ENCODE measurements around the gene FGF11.

The FGF11 gene

GRCh38 chr17:7429722-7430121 is 9.6 kb upstream of the FGF11 start:
- DNase-seq (ENCODE audit: low read depth in 2 of 2): no peak

GRCh38 chr17:7431231-7431630 is 8.1 kb upstream of the FGF11 start:
- no peak for DNase-seq (ENCODE audit: low read depth in 2 of 2)

DNA sequence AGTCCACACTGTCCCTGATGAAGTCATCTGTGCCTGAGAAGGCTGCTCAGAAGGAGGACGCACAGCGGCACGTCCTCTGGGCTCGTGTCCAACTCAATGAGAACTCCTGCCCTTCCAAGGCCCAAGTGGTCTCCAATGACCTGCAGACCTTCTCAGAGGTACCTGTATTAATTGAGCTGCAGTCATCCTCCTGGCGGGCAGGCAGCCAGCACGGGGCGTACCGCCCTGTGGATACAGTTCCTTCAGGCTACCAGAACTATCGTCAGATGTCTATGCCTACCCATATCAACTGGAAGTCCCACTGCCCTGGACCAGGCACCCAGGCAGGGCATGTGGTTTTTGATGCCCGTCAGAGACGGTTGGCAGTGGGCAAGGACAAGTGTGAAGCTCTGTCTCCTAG is 7.0 kb upstream of the FGF11 start:
- no peak for DNase-seq (ENCODE audit: low read depth in 2 of 2)

DNA sequence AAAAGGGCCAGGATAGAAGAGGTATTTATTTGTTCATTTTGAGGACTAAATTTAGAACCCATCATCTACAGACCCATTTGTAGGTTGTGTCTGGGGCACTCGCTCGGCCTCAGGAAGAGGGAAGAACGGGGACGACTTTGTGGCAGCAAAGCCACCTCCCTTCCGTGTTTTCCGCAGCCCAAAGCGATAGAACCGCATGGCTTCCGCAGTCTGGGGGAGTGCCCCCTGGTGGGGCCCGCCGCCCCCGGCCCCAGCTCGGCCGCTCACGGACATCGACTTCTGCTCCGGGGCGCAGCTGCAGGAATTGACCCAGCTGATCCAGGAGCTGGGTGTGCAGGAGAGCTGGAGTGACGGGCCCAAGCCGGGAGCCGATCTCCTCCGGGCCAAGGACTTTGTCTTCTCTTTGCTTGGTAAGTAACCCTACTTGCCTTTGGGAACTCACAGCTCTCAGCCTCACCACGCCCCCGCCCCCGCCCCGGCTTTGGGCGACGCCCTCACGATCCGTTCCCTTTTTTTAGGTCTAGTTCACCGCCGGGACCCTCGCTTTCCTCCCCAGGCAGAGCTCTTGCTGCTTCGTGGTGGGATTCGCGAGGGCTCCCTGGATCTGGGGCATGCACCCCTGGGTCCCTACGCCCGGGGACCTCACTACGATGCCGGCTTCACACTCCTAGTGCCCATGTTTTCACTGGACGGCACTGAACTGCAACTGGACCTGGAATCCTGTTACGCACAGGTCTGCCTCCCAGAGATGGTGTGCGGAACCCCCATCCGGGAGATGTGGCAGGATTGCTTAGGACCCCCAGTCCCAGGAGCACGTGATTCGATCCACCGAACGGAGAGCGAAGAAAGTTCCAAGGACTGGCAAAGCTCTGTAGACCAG is 3.4 kb upstream of the FGF11 start:
- peak in 1 of 2 donors; percentile 34 for DNase-seq (ENCODE audit: low read depth in 2 of 2)

DNA sequence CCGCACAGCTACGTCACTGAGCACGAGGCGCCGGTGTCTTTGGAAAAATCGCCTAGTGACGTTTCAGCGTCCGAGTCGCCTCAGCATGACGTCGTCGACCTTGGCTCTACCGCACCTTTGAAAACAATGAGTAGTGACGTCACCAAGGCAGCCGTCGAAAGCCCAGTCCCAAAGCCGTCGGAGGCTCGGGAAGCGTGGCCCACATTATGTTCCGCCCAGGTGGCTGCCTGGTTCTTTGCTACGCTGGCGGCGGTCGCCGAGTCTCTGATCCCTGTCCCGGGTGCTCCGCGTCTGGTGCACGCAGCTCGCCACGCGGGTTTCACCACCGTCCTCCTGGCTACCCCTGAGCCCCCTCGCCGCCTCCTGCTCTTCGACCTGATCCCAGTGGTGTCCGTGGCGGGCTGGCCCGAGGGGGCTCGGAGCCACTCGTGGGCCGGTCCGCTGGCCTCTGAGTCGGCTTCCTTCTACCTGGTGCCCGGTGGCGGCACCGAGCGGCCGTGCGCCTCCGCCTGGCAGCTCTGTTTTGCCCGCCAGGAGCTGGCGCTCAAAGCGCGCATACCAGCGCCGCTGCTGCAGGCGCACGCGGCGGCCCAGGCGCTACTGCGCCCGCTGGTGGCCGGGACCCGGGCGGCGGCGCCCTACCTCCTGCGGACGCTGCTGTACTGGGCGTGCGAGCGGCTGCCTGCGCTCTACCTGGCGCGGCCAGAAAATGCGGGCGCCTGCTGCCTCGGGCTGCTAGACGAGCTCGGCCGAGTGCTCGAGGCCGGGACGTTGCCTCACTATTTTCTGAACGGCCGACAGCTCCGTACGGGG is 2.5 kb upstream of the FGF11 start:
- DNase-seq (ENCODE audit: low read depth in 2 of 2): peak; percentile 73 to 76

DNA sequence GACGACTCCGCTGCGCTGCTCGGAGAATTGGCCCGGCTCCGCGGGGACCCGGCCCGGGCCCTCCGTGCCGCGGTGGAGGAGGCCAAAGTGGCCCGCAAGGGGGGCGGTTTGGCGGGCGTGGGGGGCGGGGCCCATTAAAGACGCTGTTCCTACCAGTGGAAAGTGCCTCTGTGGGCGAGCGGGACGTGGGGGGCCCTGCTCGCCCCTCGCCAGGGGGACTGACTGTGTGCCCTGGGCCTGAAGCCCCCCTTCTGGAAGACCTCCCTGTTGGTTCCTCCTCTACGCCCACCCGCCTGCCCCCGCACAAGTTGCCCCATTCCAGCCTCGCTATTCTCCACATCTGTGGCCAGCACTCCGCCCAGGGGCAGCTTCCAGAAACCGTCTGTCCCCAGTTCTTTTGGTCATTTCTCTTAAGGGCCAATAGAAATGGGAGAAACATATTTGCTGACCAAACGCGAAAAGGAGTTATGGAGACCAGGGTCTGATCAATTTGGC is 1.9 kb upstream of the FGF11 start:
- no peak for DNase-seq (ENCODE audit: low read depth in 2 of 2)

- DNase-seq (ENCODE audit: low read depth in 2 of 2): peak; percentile 63 to 66
Measured at GRCh38 chr17:7437950-7438614, 1.2 kb upstream of the FGF11 start.

GRCh38 chr17:7438656-7439460 is 454 bp upstream of the FGF11 start:
- DNase-seq (ENCODE audit: low read depth in 2 of 2): no peak

GRCh38 chr17:7440113-7440833 is 961 bp downstream of the FGF11 start:
- DNase-seq (ENCODE audit: low read depth in 2 of 2): peak in 1 of 2 donors; percentile 34

- no peak for DNase-seq (ENCODE audit: low read depth in 2 of 2)
Measured at GRCh38 chr17:7440834-7441195, 1.5 kb downstream of the FGF11 start.

DNA sequence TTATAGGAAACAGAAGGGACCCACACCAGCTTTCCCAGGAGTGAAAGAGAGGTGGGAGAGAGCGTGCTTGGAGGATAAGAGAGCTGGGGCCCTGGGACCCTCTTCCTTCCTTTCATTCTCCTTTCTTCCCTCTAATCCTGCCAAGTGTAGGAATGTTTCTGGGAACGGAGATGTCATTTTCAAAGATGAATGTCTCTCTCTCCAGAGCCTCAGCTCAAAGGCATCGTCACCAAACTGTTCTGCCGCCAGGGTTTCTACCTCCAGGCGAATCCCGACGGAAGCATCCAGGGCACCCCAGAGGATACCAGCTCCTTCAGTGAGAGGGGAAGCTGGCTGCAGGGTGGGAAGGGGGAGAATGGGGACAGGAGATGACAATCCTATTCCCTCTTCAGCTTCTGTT is 2.0 kb downstream of the FGF11 start:
- no peak for DNase-seq (ENCODE audit: low read depth in 2 of 2)

DNA sequence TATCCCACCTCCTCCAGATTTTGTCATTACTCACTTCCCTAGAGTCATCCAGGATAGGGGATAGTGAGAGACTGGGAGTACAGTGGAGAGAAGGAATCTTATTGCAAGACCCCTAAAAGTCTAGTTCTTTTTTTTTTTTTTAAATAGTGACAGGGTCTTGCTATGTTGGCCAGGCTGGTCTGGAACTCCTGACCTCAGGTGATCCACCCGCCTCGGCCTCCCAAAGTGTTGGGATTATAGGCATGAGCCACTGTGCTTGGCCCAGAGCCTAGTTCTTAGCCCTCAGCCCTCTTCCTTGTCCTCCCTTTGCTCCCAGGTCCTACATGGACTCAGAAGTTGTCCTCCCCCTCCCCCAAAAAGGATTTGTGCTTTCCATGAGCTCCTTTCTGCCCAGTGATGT is 2.8 kb downstream of the FGF11 start:
- no peak for DNase-seq (ENCODE audit: low read depth in 2 of 2)

GRCh38 chr17:7443499-7444485 is 4.5 kb downstream of the FGF11 start:
- no peak for DNase-seq (ENCODE audit: low read depth in 2 of 2)

- DNase-seq (ENCODE audit: low read depth in 2 of 2): no peak
Measured at GRCh38 chr17:7444682-7445618, 5.6 kb downstream of the FGF11 start, which contains the start of gene CHRNB1. TSS of gene CHRNB1 (plus strand) at chr17:7445061. CDS start at chr17:7445128, 67 bp downstream.

GRCh38 chr17:7445619-7445968 is 6.3 kb downstream of the FGF11 start:
- DNase-seq (ENCODE audit: low read depth in 2 of 2): no peak

DNA sequence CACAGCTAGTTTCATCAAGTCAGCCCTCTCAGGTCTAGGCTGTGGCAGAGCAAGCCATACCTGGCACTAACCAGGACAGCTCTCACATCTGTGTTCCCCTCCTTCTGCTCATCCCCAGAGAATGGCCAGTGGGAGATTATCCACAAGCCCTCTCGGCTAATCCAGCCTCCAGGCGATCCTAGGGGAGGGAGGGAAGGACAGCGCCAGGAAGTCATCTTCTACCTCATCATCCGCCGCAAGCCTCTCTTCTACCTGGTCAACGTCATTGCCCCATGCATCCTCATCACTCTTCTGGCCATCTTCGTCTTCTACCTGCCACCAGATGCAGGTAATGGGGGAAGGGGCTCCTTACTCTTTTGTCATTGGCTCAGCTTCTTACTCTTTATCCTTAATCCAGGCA is 9.1 kb downstream of the FGF11 start:
- DNase-seq (ENCODE audit: low read depth in 2 of 2): no peak

DNA sequence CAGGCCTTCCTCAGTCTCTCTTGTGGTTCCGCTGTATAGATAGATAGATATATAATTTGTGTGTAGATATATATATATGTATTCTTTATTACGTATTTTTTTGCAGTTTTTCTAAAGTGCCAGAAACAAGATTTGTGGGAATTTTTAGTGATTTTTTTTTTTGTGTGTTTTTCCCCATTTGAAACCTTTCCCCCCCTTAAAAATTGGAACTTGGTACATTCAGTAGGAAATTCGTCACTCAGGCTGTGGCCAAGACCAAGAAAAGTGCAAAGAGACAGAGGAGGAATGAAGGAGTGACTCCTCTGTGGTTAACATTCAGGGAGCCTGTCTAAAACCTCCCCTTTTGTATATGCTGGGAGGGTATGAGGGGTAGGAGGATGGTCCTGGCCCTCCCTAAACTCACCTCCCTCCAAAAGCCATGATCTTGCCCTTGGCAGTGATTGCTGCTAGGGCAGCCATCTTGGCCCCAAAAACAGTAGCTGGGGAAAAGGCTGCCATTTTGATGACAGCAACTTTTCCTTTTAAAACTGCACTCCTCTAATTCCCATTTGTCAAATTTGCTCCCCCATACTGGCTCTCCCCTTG is 20.7 kb downstream of the FGF11 start:
- no peak for DNase-seq (ENCODE audit: low read depth in 2 of 2)

Data from stimulated activated CD8-positive, alpha-beta memory T cell treated with anti-CD3 and anti-CD28 coated beads, Interleukin-2, amount 100 ng/mL, for 48 hours (primary cell).